Astrocyte (in vitro differentiated cells and primary cell): ENCODE results near the gene HNRNPA1. TPM values are rescaled to one million over a fixed set of nuclear protein-coding genes. Genes with fewer than 3 reads are reported as not detected.
A peak's percentile ranks its signal among the peaks of the same experiment; 100 is the strongest.

Source experiments
- DNase-seq: peaks from one replicate; pipeline ENCODE4 v3.0.0-alpha.2; 2010; ENCODE audit warnings: low read depth
- FAIRE-seq: peaks from 2 replicates; lab custom pipeline; 2011; peaks lifted over from hg19 to GRCh38; lab: Jason Lieb, UNC
- H2AFZ ChIP-seq: 2 replicates; pipeline ENCODE4 v1.6.0; 2012; ENCODE audit warnings: low read depth, low read length, inconsistent platforms
- H3K27ac ChIP-seq: 2 replicates; pipeline ENCODE4 v1.5.1; 2011; ENCODE audit warnings: low read depth, low read length, inconsistent platforms
- H3K27me3 ChIP-seq: 2 replicates; pipeline ENCODE4 v1.6.0; 2011; ENCODE audit warnings: low read length, inconsistent platforms; ENCODE audit not compliant: insufficient read depth
- H3K36me3 ChIP-seq: 2 replicates; pipeline ENCODE4 v1.5.1; 2011; ENCODE audit warnings: low read length, inconsistent platforms; ENCODE audit not compliant: insufficient read depth
- H3K4me1 ChIP-seq: 2 replicates; pipeline ENCODE4 v1.5.1; 2011; ENCODE audit warnings: low read length, inconsistent platforms; ENCODE audit not compliant: insufficient read depth
- H3K4me2 ChIP-seq: 2 replicates; pipeline ENCODE4 v1.6.0; 2012; ENCODE audit warnings: low read length, inconsistent platforms
- H3K4me3 ChIP-seq: 2 replicates; pipeline ENCODE4 v1.5.1; 2011; ENCODE audit warnings: low read depth, mild to moderate bottlenecking, low read length, inconsistent platforms; ENCODE audit not compliant: insufficient read depth
- H3K79me2 ChIP-seq: 2 replicates; pipeline ENCODE4 v1.6.0; 2012; ENCODE audit warnings: mild to moderate bottlenecking, low read length, inconsistent platforms; ENCODE audit not compliant: insufficient read depth
- H3K9ac ChIP-seq: 2 replicates; pipeline ENCODE4 v1.6.0; 2012; ENCODE audit warnings: mild to moderate bottlenecking, low read length, inconsistent platforms
- H3K9me3 ChIP-seq: 2 replicates; pipeline ENCODE4 v1.5.1; 2012; ENCODE audit warnings: low read depth, mild to moderate bottlenecking, low read length, inconsistent platforms; ENCODE audit not compliant: insufficient read depth
- H4K20me1 ChIP-seq: 2 replicates; pipeline ENCODE4 v1.6.0; 2012; ENCODE audit warnings: low read length, inconsistent platforms; ENCODE audit not compliant: insufficient read depth
- H3K27ac Mint-ChIP-seq: one replicate; pipeline ENCODE4 v1.8.0; 2021; ENCODE audit warnings: mild to moderate bottlenecking, mixed read lengths; ENCODE audit not compliant: unreplicated experiment
- H3K27me3 Mint-ChIP-seq: one replicate; pipeline ENCODE4 v1.8.0; 2021; ENCODE audit warnings: low read depth, mixed read lengths; ENCODE audit not compliant: unreplicated experiment
- H3K36me3 Mint-ChIP-seq: one replicate; pipeline ENCODE4 v1.8.0; 2021; ENCODE audit warnings: low read depth, mixed read lengths; ENCODE audit not compliant: unreplicated experiment
- H3K4me1 Mint-ChIP-seq: one replicate; pipeline ENCODE4 v1.8.0; 2021; ENCODE audit warnings: low read depth, mixed read lengths; ENCODE audit not compliant: unreplicated experiment
- H3K4me3 Mint-ChIP-seq: one replicate; pipeline ENCODE4 v1.8.0; 2021; ENCODE audit warnings: mild to moderate bottlenecking, moderate library complexity, mixed read lengths; ENCODE audit not compliant: unreplicated experiment
- H3K9me3 Mint-ChIP-seq: one replicate; pipeline ENCODE4 v1.8.0; 2021; ENCODE audit warnings: mild to moderate bottlenecking, mixed read lengths; ENCODE audit not compliant: unreplicated experiment
- EZH2 ChIP-seq: IDR thresholded peaks from 2 replicates; pipeline ENCODE4 v1.6.1; 2012; ENCODE audit warnings: mild to moderate bottlenecking, low read length, inconsistent platforms; ENCODE audit not compliant: insufficient read depth
- total RNA-seq: library from RNA; stranded (reverse); gene quantifications from 2 replicates; pipeline ENCODE4 v1.2.1, GENCODE V29; 2021
- TF ChIP-seq, protein P1 (sequence below): IDR thresholded peaks from 2 replicates; pipeline ENCODE4 v1.5.1; 2011; ENCODE audit warnings: low read depth, mild to moderate bottlenecking, inconsistent platforms, low read length, moderate library complexity; ENCODE audit not compliant: insufficient read depth

The HNRNPA1 gene
- total RNA-seq, 1 donor from 2014 or later, result 612 TPM

GRCh38 chr12:54262403-54262925 is 18.1 kb upstream of the HNRNPA1 start:
- DNase-seq (peak; percentile 66), FAIRE-seq (no peak)
- H3K79me2 ChIP-seq, result peaks cover 69% of the 10 kb centered on the region
- peak overlapping the region; percentile 40 for H3K4me3 ChIP-seq
- peaks cover 7% of the 10 kb centered on the region for H3K36me3 ChIP-seq
- Mint-ChIP-seq H3K4me3 (peak overlapping the region; percentile 69), H3K27me3 (no peaks in the 10 kb centered on the region), H3K4me1 (peaks cover 37% of the 10 kb centered on the region), H3K27ac (peak overlapping the region; percentile 97), H3K9me3 (no peaks in the 10 kb centered on the region), H3K36me3 (no peaks in the 10 kb centered on the region)
- peak overlapping the region; percentile 73 for H3K4me2 ChIP-seq
- peak overlapping the region; percentile 67 for H3K27ac ChIP-seq
- peaks cover 52% of the 10 kb centered on the region for H3K4me1 ChIP-seq
- TF ChIP-seq, protein P1, sequence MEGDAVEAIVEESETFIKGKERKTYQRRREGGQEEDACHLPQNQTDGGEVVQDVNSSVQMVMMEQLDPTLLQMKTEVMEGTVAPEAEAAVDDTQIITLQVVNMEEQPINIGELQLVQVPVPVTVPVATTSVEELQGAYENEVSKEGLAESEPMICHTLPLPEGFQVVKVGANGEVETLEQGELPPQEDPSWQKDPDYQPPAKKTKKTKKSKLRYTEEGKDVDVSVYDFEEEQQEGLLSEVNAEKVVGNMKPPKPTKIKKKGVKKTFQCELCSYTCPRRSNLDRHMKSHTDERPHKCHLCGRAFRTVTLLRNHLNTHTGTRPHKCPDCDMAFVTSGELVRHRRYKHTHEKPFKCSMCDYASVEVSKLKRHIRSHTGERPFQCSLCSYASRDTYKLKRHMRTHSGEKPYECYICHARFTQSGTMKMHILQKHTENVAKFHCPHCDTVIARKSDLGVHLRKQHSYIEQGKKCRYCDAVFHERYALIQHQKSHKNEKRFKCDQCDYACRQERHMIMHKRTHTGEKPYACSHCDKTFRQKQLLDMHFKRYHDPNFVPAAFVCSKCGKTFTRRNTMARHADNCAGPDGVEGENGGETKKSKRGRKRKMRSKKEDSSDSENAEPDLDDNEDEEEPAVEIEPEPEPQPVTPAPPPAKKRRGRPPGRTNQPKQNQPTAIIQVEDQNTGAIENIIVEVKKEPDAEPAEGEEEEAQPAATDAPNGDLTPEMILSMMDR, result no peak
- TF ChIP-seq EZH2, result no peak
- no peaks in the 10 kb centered on the region for H4K20me1 ChIP-seq
- H3K27me3 ChIP-seq, result no peaks in the 10 kb centered on the region
- no peak overlapping the region for H2AFZ ChIP-seq
- H3K9ac ChIP-seq, result peak overlapping the region; percentile 63
- H3K9me3 ChIP-seq, result no peaks in the 10 kb centered on the region

DNA sequence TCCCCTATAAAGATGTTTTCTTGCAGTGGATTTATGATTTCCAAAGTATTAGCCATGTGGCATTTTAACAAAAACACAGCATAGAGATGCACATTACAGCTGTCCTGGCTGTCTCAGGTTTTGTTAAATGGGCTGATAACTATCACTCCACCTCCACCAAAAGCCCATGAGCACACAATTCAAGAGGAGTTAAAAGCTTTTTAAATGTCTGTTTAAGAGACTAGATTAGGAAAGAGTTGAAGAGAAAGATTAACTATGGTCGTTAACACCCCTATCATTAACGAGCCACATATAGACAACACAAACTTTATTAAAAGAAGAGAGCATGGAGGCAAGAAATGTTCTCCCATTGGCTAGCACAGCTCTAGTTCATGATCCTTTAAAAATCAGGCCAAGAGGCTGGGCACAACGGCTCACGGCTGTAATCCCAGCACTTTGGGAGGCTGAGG is 15.1 kb upstream of the HNRNPA1 start:
- peaks cover 21% of the 10 kb centered on the region for H3K4me1 Mint-ChIP-seq
- FAIRE-seq, result no peak
- no peak overlapping the region for H3K4me3 ChIP-seq

DNA sequence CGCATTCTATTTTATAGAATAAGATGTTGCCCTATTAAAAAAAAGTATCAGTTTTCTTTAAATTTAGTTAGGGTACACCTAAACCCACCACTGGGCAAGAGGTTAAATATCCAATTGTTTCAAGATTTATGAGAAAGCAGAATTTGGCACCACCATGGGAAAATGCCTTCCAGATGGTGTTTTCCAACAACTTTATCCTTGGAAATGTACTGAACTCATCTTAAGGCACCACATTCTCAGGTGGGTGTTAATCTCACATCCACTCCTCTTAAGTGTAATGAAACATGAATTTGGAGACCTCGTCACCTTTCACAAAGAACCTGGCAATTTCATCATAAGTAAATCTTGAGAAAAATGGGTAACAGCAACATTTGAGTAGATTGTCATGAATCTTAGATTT is 13.7 kb upstream of the HNRNPA1 start:
- FAIRE-seq (no peak), DNase-seq (no peak)
- Mint-ChIP-seq H3K27ac (no peak overlapping the region), H3K4me3 (no peak overlapping the region), H3K4me1 (peaks cover 13% of the 10 kb centered on the region), H3K36me3 (no peaks in the 10 kb centered on the region), H3K27me3 (no peaks in the 10 kb centered on the region), H3K9me3 (no peaks in the 10 kb centered on the region)
- Histone ChIP-seq H3K4me3 (no peak overlapping the region), H3K79me2 (peaks cover 87% of the 10 kb centered on the region), H3K36me3 (peaks cover 7% of the 10 kb centered on the region), H4K20me1 (no peaks in the 10 kb centered on the region), H3K9ac (no peak overlapping the region), H3K4me2 (no peak overlapping the region), H2AFZ (no peak overlapping the region), H3K9me3 (no peaks in the 10 kb centered on the region), H3K4me1 (peaks cover 16% of the 10 kb centered on the region), H3K27me3 (no peaks in the 10 kb centered on the region), H3K27ac (no peak overlapping the region)
- TF ChIP-seq, protein P1, result no peak
- TF ChIP-seq EZH2, result no peak

More for the DNA sequence above, 15.1 kb upstream of the HNRNPA1 start:
- TF ChIP-seq, protein P1, result no peak
- TF ChIP-seq EZH2, result no peak
- Histone ChIP-seq H3K79me2 (peaks cover 94% of the 10 kb centered on the region), H3K9ac (no peak overlapping the region), H3K9me3 (no peaks in the 10 kb centered on the region), H4K20me1 (no peaks in the 10 kb centered on the region), H3K36me3 (peaks cover 7% of the 10 kb centered on the region), H3K4me1 (peaks cover 23% of the 10 kb centered on the region), H3K4me2 (no peak overlapping the region), H3K27me3 (no peaks in the 10 kb centered on the region), H2AFZ (no peak overlapping the region), H3K27ac (no peak overlapping the region)
- Mint-ChIP-seq H3K36me3 (no peaks in the 10 kb centered on the region), H3K4me3 (no peak overlapping the region), H3K27ac (no peak overlapping the region), H3K27me3 (no peaks in the 10 kb centered on the region), H3K9me3 (no peaks in the 10 kb centered on the region)
- no peak for DNase-seq
